Uterus (tissue), 2 donors: ENCODE results near the gene PTCH1.

Experiments used
- CTCF ChIP-seq, 4 experiments: fragments of 200-600 bp in 2 of 4; fragments of 450-650 bp in 2 of 4; sonication (generic) in 2 of 4; IDR thresholded peaks; one replicate each; pipeline ENCODE4 v1.5.1; 2016 to 2019; ENCODE audit warnings: antibody characterized with exemption in 4 of 4, mild to moderate bottlenecking in 2 of 4, moderate library complexity in 1 of 4
- POLR2A ChIP-seq, 2 donors: fragments of 450-650 bp; IDR thresholded peaks; one replicate each; pipeline ENCODE4 v1.6.1; 2016; ENCODE audit warnings: antibody characterized with exemption in 2 of 2, mild to moderate bottlenecking in 1 of 2, moderate library complexity in 1 of 2

- TF ChIP-seq CTCF (IDR thresholded peaks at IDR 0.05) (no peak), POLR2A (IDR thresholded peaks at IDR 0.05) (no peak)
Observed at GRCh38 chr9:95451065-95451426, 65.7 kb downstream of the PTCH1 start.
